ENCODE results near the gene MYPOP. TPM values are rescaled to one million over a fixed set of nuclear protein-coding genes. Genes with fewer than 3 reads are reported as not detected.
A peak's percentile ranks its signal among the peaks of the same experiment; 100 is the strongest.

MYPOP gene
- total and polyA plus RNA-seq, 9 of the 15 experiments (the other 6 are each of a cell fraction or from before 2014, with no cell fraction given) = 0.32 to 7.6 (median 1.6) TPM

DNA sequence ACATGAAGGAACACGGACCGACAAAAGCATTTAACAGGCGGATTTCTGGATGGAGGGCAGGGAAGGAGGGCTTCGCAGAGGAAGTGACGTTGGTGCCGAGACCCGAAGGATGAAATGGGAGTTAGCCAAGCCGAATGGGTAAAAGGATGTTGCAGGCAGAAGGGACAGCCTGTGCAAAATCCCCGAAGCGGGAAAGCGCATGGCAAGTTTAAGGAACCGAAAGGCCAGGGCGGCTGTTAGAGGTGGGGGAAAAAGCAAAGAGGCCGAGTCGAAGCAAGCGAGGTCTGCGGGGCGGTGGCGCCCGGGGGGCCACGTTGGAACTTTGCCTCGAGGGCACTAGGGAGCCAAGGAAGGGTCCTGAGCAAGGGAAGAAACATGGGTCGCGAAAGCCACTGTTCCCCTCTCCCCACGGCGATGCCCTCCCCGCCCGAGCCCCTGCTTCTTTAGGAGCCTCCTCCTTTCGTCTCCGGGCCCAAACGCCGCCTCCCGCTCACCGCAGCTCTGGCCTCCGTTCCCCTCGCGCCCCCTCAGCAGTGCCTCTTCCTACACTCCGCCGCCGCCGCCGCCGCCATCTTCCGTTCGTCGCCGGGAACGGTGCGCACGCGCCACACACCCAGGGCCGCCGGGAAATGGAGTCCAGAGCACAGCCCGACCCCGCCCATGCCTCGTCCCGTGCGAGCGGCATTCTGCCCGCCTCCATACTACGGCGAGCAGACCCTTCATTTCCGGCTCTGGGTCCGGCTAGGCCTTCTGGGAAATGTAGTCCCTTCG, 39.7 kb downstream of the MYPOP start, which contains the start of gene SYMPK (continued):
- peak; percentile 29; the same call in 1 of the 2 replicates for TF ChIP-seq HMGXB4 (CRISPR knock-in tag; IDR thresholded peaks at IDR 0.05)
- TF ChIP-seq SMARCA5 (IDR thresholded peaks at IDR 0.05) = peak; percentile 80
- no peak for TF ChIP-seq MAFK (IDR thresholded peaks at IDR 0.05; ENCODE audit: low read length)
- peak; percentile 90 for TF ChIP-seq POLR2A (conservative IDR thresholded peaks at IDR 0.05)
- no peak for TF ChIP-seq BMI1 (IDR thresholded peaks at IDR 0.05; ENCODE audit: low read length)
- TF ChIP-seq SPI1 (IDR thresholded peaks at IDR 0.05; ENCODE audit: borderline replicate concordance, low read depth, low read length) = peak; percentile 75
- no peak for TF ChIP-seq YBX1 (IDR thresholded peaks at IDR 0.05)
- TF ChIP-seq SRSF9 (IDR thresholded peaks at IDR 0.05; ENCODE audit: borderline replicate concordance, low read depth, low read length) = no peak
- TF ChIP-seq PBX2 (CRISPR knock-in tag; IDR thresholded peaks at IDR 0.05; ENCODE audit: low read depth) = no peak
- no peak for TF ChIP-seq PBX2 (tag; conservative IDR thresholded peaks at IDR 0.05; ENCODE audit: low read depth)
- TF ChIP-seq E2F4 (CRISPR knock-in tag; IDR thresholded peaks at IDR 0.05; ENCODE audit: low read depth) = no peak
- no peak for TF ChIP-seq PHTF2 (CRISPR knock-in tag; IDR thresholded peaks at IDR 0.05)
- 0 out of 2 replicates have a peak, but pooled peaks have one; percentile 75 for TF ChIP-seq KLF13 (tag; IDR thresholded peaks at IDR 0.05; ENCODE audit: borderline replicate concordance, low read depth)
- TF ChIP-seq PCBP2 (IDR thresholded peaks at IDR 0.05; ENCODE audit: low read depth, low read length, poor library complexity, severe bottlenecking) = no peak
- peak; percentile 93 for TF ChIP-seq TAF1 (IDR thresholded peaks at IDR 0.05; ENCODE audit: control insufficient read depth, extremely low read depth, insufficient read depth, low read length, severe bottlenecking)
- TF ChIP-seq NFIX (CRISPR knock-in tag; IDR thresholded peaks at IDR 0.05; ENCODE audit: low read depth) = no peak
- no peak for TF ChIP-seq CEBPG (CRISPR knock-in tag; IDR thresholded peaks at IDR 0.05)
- no peak for TF ChIP-seq CEBPG (tag; conservative IDR thresholded peaks at IDR 0.05 in 1 of 2, IDR thresholded peaks at IDR 0.05 in 1 of 2)
- no peak for TF ChIP-seq TBL1XR1 (IDR thresholded peaks at IDR 0.05; ENCODE audit: low read length in 2 of 2)
- peak; percentile 99 for TF ChIP-seq ETS1 (conservative IDR thresholded peaks at IDR 0.05; ENCODE audit: control insufficient read depth, low read depth, low read length)
- no peak for TF ChIP-seq NFE2L1 (tag; IDR thresholded peaks at IDR 0.05; ENCODE audit: borderline replicate concordance, low read depth)
- no peak for TF ChIP-seq ZNF79 (CRISPR knock-in tag; IDR thresholded peaks at IDR 0.05; ENCODE audit: low read depth)
